Activated naive CD8-positive, alpha-beta T cell treated with anti-CD3 and anti-CD28 coated beads, Interleukin-2, amount 10 ng/mL, durations not matched to agents 7 days and 5 days (primary cell): ENCODE data around the gene VSTM4. TPM values are rescaled to one million over a fixed set of nuclear protein-coding genes. Genes with fewer than 3 reads are reported as not detected.
A peak's percentile ranks its signal among the peaks of the same experiment; 100 is the strongest.

Source experiments
- ATAC-seq: fragments of 150-1000 bp; cut with Tn5 transposase; one replicate; pipeline ENCODE4 v1.10.0; 2021; ENCODE audit warnings: low read depth, moderate library complexity
- POLR2A ChIA-PET: fragments of 350-600 bp; sonication (Branson Sonifier 250); formaldehyde crosslinking; loops from one replicate; lab custom pipeline; 2021; ENCODE audit warnings: antibody characterized with exemption; lab: Charles Lee
- DNase-seq: peaks from one replicate; pipeline ENCODE4 v3.0.0; 2021
- H3K27ac Mint-ChIP-seq: one replicate; pipeline ENCODE4 v1.8.0; 2022; ENCODE audit warnings: mild to moderate bottlenecking, mixed read lengths
- H3K27me3 Mint-ChIP-seq: one replicate; pipeline ENCODE4 v1.8.0; 2022; ENCODE audit warnings: mild to moderate bottlenecking, moderate library complexity, mixed read lengths
- H3K36me3 Mint-ChIP-seq: one replicate; pipeline ENCODE4 v1.8.0; 2021; ENCODE audit warnings: mild to moderate bottlenecking, mixed read lengths
- H3K4me1 Mint-ChIP-seq: one replicate; pipeline ENCODE4 v1.8.0; 2021; ENCODE audit warnings: mixed read lengths
- H3K4me3 Mint-ChIP-seq: one replicate; pipeline ENCODE4 v1.8.0; 2022; ENCODE audit warnings: mild to moderate bottlenecking, moderate library complexity, mixed read lengths
- H3K9me3 Mint-ChIP-seq: one replicate; pipeline ENCODE4 v1.8.0; 2021; ENCODE audit warnings: mixed read lengths
- total RNA-seq, 2 experiments: library from RNA; stranded (reverse); gene quantifications; one replicate each; pipeline ENCODE4 v1.2.3, GENCODE V29; 2021

VSTM4 gene, protein sequence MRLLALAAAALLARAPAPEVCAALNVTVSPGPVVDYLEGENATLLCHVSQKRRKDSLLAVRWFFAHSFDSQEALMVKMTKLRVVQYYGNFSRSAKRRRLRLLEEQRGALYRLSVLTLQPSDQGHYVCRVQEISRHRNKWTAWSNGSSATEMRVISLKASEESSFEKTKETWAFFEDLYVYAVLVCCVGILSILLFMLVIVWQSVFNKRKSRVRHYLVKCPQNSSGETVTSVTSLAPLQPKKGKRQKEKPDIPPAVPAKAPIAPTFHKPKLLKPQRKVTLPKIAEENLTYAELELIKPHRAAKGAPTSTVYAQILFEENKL
- total RNA-seq: not detected

DNA sequence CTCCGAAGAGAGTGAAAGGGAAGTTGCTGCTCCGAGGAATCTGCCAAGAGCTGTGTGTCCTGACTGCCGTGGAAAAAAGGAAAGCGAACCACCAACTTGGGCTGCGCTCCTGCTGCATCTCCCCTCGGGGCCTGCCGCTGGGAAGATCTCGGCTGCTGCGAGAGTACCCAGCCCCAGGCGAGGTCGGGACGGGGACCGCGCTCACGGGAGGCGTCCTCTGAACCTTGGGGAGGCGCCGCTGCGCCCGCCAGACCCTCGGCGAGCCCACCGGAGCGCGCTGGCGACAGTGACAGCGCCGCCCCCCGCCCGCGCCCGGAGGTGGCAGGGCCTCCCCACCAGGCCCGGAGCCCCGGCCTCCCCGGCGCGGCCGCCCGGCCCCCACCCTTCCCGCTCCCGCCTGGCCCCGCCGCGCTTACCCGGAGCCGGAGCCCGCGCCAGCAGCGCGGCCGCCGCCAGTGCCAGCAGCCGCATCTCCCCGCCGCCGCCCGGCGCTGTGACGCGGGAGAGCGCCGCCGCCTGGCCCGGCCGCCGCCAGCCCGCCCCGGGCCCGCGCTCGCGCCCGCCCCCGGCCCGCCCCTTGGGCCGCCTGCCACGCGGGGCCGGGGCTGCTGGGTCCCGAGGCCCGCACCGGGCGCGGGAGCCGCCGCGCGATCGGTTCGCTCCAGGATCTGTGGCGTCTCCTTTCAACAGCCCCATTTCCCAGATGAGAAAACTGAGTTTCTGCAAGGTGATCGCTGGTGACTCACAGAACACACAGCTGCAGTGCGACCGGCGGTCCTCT, at the start of gene VSTM4:
Gene VSTM4, minus strand, starts transcription at position 508 of the 781 bp plus-strand sequence. Its CDS starts 37 bp downstream, at position 471.
- H3K27ac Mint-ChIP-seq: no peak within 1 kb of the TSS
- POLR2A ChIA-PET: no interaction called here
- H3K9me3 Mint-ChIP-seq: no peaks in the 10 kb centered on the region
- ATAC-seq (peak; percentile 41), DNase-seq (no peak)
- H3K4me3 Mint-ChIP-seq: peak within 1 kb of the TSS; percentile 53
- no peaks in the 10 kb centered on the region for H3K36me3 Mint-ChIP-seq
- peaks cover 65% of the 10 kb centered on the region for H3K27me3 Mint-ChIP-seq
- peaks cover 8% of the 10 kb centered on the region for H3K4me1 Mint-ChIP-seq

DNA sequence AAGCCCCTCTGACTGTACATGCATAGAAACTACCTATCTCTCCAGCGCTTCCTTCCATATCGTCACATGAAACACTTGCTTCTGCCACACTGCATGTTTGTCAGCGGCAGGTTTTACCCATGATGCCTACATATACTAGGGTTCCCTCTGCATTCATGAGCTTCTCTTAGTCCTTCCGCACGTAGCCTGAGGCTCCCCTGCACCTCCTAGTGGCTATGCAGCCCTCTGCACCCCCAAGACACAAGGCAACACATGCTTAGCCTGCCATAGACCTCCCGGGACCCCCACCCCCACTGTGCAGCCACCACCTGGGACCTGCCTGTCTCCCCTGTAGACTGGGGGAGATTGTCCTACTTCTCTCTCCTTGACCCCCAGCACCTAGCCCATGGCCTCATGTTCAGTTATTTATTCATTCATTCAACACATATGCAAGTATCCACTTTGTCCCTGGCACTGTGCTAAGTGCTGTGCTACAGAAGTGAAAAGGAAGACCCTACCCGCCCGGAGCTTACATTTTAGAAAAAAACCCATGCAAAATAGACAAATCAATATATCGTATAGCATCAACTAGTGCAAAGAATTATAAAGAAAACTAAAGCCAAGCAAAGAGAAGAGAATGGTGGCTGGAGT, 49.4 kb upstream of the VSTM4 start:
- DNase-seq: peak; percentile 58
- H3K27ac Mint-ChIP-seq: peak overlapping the region; percentile 27

DNA sequence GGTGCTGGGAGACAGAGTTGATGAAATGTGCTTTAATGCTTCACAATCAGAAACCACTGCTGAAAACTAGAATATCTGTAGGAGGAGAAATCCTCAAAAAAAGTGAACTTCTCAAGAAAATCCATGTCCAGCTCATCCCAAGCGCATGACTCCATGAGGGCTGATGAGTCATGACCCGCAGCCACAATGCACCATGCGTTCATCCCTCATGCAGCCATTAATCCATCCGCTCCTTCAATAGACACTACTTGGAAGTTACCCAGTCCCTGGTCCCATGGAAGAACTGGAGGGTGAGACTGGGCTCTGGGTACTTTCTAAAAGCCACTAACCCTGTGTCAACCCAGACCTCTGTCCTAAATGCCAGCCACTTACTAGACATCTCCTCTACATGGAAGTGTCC, 48.4 kb upstream of the VSTM4 start:
- Mint-ChIP-seq H3K9me3 (no peaks in the 10 kb centered on the region), H3K4me3 (no peak overlapping the region), H3K27ac (no peak overlapping the region), H3K4me1 (peaks cover 14% of the 10 kb centered on the region), H3K27me3 (peaks cover 20% of the 10 kb centered on the region), H3K36me3 (no peaks in the 10 kb centered on the region)
- POLR2A ChIA-PET: no interaction called here
- DNase-seq (no peak), ATAC-seq (no peak)

More for the DNA sequence above, 49.4 kb upstream of the VSTM4 start:
- ATAC-seq: peak; percentile 96
- Mint-ChIP-seq H3K4me3 (peak overlapping the region; percentile 3), H3K36me3 (no peaks in the 10 kb centered on the region), H3K27me3 (peaks cover 15% of the 10 kb centered on the region), H3K4me1 (peaks cover 14% of the 10 kb centered on the region), H3K9me3 (no peaks in the 10 kb centered on the region)
- POLR2A ChIA-PET: no interaction called here

DNA sequence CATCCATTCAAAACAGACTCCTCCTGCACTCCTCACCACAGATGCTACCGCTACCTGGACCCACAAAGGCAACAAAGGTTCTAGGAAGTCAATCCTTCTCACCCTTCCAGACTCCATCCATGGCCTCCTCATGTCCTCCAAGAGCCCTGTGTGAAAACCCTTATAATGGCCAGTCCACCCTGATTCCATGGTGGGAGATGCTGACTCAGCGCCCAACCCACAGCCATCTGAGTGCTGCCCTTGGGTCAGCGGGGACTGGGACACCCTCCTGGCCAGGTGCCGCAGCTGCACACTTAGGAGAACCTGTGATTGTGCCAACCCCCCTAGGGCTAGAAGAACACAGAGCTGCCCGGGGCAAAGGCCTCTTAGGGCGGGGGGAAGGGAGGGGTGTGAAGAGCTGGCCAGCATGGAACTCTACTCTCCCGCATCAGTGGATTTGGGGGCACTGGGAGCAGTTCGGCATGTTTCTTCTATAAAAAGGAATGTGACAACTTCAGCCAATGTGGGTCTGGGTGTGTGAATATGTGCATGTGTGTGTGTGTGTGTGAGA, 47.5 kb upstream of the VSTM4 start:
- Mint-ChIP-seq H3K4me3 (no peak overlapping the region), H3K27ac (no peak overlapping the region), H3K27me3 (peaks cover 22% of the 10 kb centered on the region), H3K9me3 (no peaks in the 10 kb centered on the region), H3K36me3 (peaks cover under 1% of the 10 kb centered on the region), H3K4me1 (peaks cover 19% of the 10 kb centered on the region)
- ATAC-seq: no peak
- POLR2A ChIA-PET: no interaction called here
- DNase-seq: no peak

DNA sequence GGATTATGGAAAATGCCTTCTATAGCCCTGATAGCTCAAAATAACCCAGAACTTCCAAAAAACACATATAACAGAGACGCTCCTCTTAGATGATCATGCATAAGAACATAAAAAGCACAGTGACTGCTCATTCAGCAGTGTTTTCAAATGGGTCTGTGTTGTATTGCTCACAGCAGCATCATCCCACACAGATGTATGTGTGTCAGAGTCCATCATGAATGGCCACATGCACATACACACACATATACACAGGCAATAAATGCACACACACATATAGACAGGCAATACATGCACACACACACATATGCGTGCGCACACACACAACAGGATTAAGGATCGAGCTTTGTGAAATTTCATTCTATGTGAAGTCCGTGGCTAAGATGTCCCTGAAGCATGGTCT, 46.7 kb upstream of the VSTM4 start:
- Mint-ChIP-seq H3K4me3 (no peak overlapping the region), H3K4me1 (peaks cover 27% of the 10 kb centered on the region), H3K27ac (no peak overlapping the region), H3K9me3 (no peaks in the 10 kb centered on the region), H3K27me3 (peaks cover 22% of the 10 kb centered on the region), H3K36me3 (peaks cover 4% of the 10 kb centered on the region)
- POLR2A ChIA-PET: no interaction called here
- DNase-seq: no peak
- ATAC-seq: no peak

DNA sequence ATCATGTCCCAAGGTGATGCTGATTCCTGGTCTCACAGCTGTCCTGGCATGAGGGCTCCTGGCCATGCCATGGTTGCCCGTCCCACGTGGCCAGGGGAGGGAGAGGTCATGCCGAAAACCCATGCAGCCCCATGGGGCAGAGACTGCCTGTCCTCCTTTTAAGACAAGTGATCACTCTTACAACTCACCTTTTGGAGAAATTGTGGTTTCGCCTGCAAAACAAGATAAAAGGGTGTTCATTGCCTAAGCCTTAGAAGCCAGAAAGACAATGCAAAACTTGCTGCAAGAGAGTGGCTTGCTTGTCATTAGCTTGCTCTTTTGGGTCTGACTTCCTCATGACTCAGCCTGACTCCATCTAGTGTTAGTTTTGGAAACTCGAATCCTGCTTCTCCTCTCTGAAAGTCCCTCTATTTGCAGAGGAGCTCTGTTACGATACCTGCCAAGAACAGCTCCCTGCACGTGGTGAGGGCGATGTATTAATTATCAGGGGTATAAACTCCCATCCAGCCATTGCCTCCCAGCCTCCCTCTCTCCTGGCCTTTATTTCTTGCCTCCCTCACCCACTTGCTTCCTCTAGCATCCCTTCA, 46.2 kb upstream of the VSTM4 start:
- peaks cover 32% of the 10 kb centered on the region for H3K4me1 Mint-ChIP-seq
- POLR2A ChIA-PET: interaction anchor here (0.7 kb wide), 1 partner anchor 181 kb away, joined by 3 read pairs; no protein-coding TSS in a partner anchor
- peaks cover 6% of the 10 kb centered on the region for H3K36me3 Mint-ChIP-seq
- peaks cover 22% of the 10 kb centered on the region for H3K27me3 Mint-ChIP-seq
- no peak overlapping the region for H3K4me3 Mint-ChIP-seq
- no peak for DNase-seq
- no peak for ATAC-seq
- no peaks in the 10 kb centered on the region for H3K9me3 Mint-ChIP-seq
- H3K27ac Mint-ChIP-seq: no peak overlapping the region

DNA sequence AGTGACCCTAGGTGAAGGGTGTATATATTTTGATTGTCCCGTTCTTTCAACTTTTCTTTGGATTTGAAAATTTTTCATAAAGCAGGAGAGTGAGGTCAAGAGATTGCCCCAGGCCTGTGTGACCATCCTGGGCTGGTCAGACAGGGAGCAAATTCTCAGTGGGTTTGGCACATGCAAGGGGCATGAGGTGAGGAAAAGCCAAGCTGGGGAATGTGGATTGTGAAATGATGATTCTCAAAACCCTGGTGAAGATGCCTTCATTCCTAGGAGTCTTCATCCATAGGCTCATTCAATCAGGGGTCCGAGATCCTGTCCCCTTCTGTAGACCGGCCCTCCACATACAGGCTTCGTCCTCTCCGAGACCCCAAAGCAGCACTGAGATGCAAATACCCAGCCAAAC, 45.5 kb upstream of the VSTM4 start:
- Mint-ChIP-seq H3K27ac (no peak overlapping the region), H3K36me3 (peaks cover 8% of the 10 kb centered on the region), H3K27me3 (peaks cover 22% of the 10 kb centered on the region), H3K9me3 (no peaks in the 10 kb centered on the region), H3K4me1 (peaks cover 35% of the 10 kb centered on the region), H3K4me3 (no peak overlapping the region)
- POLR2A ChIA-PET: no interaction called here
- DNase-seq (no peak), ATAC-seq (no peak)

DNA sequence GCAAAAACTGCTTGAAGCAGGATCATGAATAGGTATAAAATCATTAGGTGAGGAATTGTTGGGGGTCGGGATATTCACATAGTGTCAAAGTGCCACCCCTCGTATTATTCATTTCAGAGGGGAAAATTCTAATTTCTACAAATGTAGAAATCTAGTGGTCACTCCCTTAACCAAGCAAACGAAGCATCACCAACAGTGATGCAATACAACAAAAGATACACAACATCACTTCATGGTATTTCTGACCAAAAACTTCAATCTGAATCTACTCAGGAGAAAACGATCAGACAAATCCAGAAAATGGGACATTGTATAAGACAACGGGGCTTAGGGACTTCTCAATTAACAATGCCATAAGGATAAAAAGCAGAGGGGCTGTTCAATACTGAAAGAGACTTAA, 44.8 kb upstream of the VSTM4 start:
- peaks cover 9% of the 10 kb centered on the region for H3K36me3 Mint-ChIP-seq
- no peak overlapping the region for H3K27ac Mint-ChIP-seq
- H3K4me3 Mint-ChIP-seq: no peak overlapping the region
- ATAC-seq (no peak), DNase-seq (no peak)
- POLR2A ChIA-PET: no interaction called here
- peaks cover 22% of the 10 kb centered on the region for H3K27me3 Mint-ChIP-seq
- no peaks in the 10 kb centered on the region for H3K9me3 Mint-ChIP-seq
- H3K4me1 Mint-ChIP-seq: peaks cover 35% of the 10 kb centered on the region

DNA sequence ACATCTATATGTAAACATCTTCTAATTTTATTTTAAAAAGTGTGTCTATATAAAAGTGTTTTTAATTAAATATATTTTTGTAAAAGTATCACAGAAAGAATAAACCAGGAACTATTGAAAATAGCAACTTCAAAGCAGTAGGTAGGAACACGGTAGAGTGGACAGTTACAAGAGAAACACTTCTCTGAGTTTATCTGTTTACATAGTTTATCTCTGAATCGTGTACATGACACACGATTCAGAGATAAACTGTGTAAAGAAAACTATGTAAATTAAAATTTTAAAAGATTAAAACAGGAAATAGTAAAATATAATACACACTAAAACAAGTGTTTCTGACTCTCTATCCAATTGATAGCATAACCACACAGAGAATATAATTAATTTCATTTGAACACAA, 43.6 kb upstream of the VSTM4 start:
- H3K27ac Mint-ChIP-seq: no peak overlapping the region
- no peak for ATAC-seq
- H3K4me1 Mint-ChIP-seq: peaks cover 28% of the 10 kb centered on the region
- peaks cover 9% of the 10 kb centered on the region for H3K36me3 Mint-ChIP-seq
- H3K9me3 Mint-ChIP-seq: no peaks in the 10 kb centered on the region
- POLR2A ChIA-PET: no interaction called here
- H3K4me3 Mint-ChIP-seq: no peak overlapping the region
- DNase-seq: no peak
- peaks cover 22% of the 10 kb centered on the region for H3K27me3 Mint-ChIP-seq

DNA sequence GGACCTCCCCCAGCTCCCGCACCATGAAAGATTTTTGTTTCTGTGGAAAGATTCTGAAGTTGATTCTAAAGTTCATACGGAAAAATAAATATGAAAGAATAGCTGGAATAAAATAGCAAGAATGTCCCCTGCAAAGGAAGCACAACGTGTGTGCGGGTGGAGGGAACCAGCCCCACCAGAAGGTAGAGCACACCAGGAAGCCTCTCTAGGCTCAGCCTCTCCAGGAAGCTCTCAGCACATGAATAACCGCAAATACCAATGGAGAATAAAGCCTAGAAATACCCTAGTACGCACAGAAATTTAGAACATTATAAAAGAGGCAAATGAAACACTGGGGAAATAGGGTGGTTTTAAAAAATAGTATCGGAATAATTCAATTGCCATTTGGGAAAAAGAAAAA, 43.1 kb upstream of the VSTM4 start:
- H3K4me3 Mint-ChIP-seq: peak overlapping the region; percentile 18
- peaks cover 9% of the 10 kb centered on the region for H3K36me3 Mint-ChIP-seq
- DNase-seq: no peak
- H3K27me3 Mint-ChIP-seq: peaks cover 22% of the 10 kb centered on the region
- POLR2A ChIA-PET: no interaction called here
- H3K27ac Mint-ChIP-seq: no peak overlapping the region
- no peak for ATAC-seq
- peaks cover 28% of the 10 kb centered on the region for H3K4me1 Mint-ChIP-seq
- H3K9me3 Mint-ChIP-seq: no peaks in the 10 kb centered on the region

DNA sequence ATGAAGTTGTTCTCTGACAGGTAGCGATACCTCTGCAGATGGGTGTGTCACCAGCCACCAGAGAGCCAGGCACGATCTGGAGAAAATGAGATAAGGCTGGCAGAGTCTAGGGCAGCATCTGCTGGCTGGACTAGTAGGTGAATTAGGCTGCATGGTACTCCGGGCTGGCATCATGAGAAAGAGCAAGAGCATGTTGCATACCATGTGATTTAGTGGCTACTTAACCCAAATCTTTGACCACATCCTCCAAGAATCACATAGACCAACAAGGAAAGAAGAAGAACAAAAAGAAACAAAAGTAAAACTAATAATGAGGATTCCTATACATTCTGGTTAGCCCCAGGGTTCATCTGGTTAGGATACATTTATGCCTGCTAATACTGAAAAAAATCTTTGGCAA, 41.9 kb upstream of the VSTM4 start:
- H3K36me3 Mint-ChIP-seq: peaks cover 9% of the 10 kb centered on the region
- no peaks in the 10 kb centered on the region for H3K9me3 Mint-ChIP-seq
- peak; percentile 63 for ATAC-seq
- no peak for DNase-seq
- H3K4me3 Mint-ChIP-seq: peak overlapping the region; percentile 28
- POLR2A ChIA-PET: no interaction called here
- peaks cover 23% of the 10 kb centered on the region for H3K27me3 Mint-ChIP-seq
- peak overlapping the region; percentile 62 for H3K27ac Mint-ChIP-seq
- H3K4me1 Mint-ChIP-seq: peaks cover 28% of the 10 kb centered on the region

DNA sequence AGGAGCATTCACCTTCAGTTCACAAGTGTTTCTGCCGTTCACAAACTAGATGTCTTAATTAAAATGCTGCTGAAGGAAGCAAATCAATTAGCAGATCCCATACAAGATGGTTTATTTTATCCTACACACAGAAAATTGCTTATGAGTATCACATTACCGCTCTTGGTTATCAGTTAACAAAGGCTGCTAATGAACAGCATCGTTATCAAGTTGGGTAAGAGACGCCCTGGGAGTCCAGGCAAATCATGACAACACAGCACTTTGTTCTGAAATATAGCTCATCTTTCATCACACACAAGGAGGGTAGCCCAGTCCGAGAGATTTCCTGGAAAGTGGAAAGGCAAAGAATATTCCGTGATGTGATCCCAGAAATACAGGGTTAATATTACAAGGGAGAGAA, 39.3 kb upstream of the VSTM4 start:
- Mint-ChIP-seq H3K27ac (no peak overlapping the region), H3K4me3 (no peak overlapping the region), H3K36me3 (peaks cover 9% of the 10 kb centered on the region), H3K27me3 (peaks cover 12% of the 10 kb centered on the region), H3K9me3 (no peaks in the 10 kb centered on the region), H3K4me1 (peaks cover 27% of the 10 kb centered on the region)
- ATAC-seq (no peak), DNase-seq (no peak)
- POLR2A ChIA-PET: no interaction called here

DNA sequence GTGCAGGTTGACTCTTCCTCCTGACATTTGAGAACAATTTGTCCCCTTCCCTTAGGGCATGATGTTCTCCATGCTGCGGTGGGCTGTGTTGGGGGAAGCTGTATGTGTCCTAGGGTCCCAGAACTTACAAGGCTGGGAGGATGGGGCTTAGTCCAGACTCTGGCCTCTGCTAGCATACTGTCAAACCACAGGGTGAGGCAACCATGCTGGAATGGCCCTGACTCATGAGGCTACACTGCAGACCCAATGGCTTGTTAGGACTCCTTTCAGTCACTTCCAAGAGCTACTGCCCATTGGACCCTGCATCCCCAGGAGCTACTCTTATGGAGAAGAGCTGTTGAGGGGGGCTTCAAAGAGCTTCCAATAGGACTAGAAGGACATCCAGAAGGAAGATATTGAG, 38.6 kb upstream of the VSTM4 start:
- no peak for ATAC-seq
- POLR2A ChIA-PET: no interaction called here

More for the DNA sequence above, 38.6 kb upstream of the VSTM4 start:
- Mint-ChIP-seq H3K27ac (no peak overlapping the region), H3K36me3 (peaks cover 9% of the 10 kb centered on the region), H3K9me3 (no peaks in the 10 kb centered on the region), H3K4me3 (no peak overlapping the region), H3K4me1 (peaks cover 27% of the 10 kb centered on the region), H3K27me3 (peaks cover 8% of the 10 kb centered on the region)
- DNase-seq: no peak
